Activated T-helper 2 cell treated with anti-CD3 and anti-CD28 coated beads, Interferon-gamma antibody, Interleukin-2, Interleukin-4, amounts not matched to agents 10 μg/mL and 5 μg/mL and 100 μg/mL, durations not matched to agents 14 hours and 24 hours and 36 hours (primary cell): Measurements from ENCODE around the gene MORN1. TPM values are rescaled to one million over a fixed set of nuclear protein-coding genes. Genes with fewer than 3 reads are reported as not detected.

Experiments
- DNase-seq: peaks from one replicate; pipeline ENCODE4 v3.0.0; 2021; ENCODE audit warnings: low spot score
- H3K27ac Mint-ChIP-seq: one replicate; pipeline ENCODE4 v1.8.0; 2021; ENCODE audit warnings: mixed read lengths
- H3K27me3 Mint-ChIP-seq: one replicate; pipeline ENCODE4 v1.8.0; 2021; ENCODE audit warnings: low read depth, mixed read lengths
- H3K36me3 Mint-ChIP-seq: one replicate; pipeline ENCODE4 v1.8.0; 2021; ENCODE audit warnings: low read depth, mixed read lengths
- H3K4me1 Mint-ChIP-seq: one replicate; pipeline ENCODE4 v1.8.0; 2021; ENCODE audit warnings: low read depth, mixed read lengths
- H3K4me3 Mint-ChIP-seq: one replicate; pipeline ENCODE4 v1.8.0; 2021; ENCODE audit warnings: low read depth, mild to moderate bottlenecking, moderate library complexity, mixed read lengths
- H3K9me3 Mint-ChIP-seq: one replicate; pipeline ENCODE4 v1.8.0; 2021; ENCODE audit warnings: mixed read lengths
- intact Hi-C: fragments of 100-400 bp; cut with micrococcal nuclease; formaldehyde crosslinking; loops from one replicate; pipeline ENCODE4 v1.15.1; 2023
- total RNA-seq: library from RNA; stranded (reverse); gene quantifications from 2 replicates; pipeline ENCODE4 v1.2.3, GENCODE V29; 2022

Gene MORN1
- total RNA-seq, 1 donor from 2014 or later = 7.5 TPM

DNA sequence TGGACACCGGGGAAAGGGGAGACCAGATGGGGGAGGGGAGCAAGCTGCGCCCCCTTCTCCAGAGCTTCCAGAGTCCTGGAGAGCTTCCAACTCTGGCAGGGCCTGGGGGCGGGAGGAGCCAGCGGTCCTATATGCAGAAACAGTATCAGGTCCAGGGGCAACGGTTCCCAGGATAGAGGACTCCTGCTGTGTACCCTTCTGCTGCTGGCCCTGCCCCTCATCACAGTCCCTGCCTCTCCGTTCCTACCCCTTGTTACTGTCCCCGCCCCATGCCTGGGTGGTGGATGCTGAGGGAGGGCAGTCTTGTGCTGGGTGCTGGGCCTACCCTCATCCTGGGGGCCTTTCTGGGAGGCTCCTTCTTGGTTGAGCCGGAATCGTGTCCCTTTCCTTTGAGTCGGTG, 40.2 kb upstream of the MORN1 start:
- H3K9me3 Mint-ChIP-seq = peaks cover 6% of the 10 kb centered on the region

DNA sequence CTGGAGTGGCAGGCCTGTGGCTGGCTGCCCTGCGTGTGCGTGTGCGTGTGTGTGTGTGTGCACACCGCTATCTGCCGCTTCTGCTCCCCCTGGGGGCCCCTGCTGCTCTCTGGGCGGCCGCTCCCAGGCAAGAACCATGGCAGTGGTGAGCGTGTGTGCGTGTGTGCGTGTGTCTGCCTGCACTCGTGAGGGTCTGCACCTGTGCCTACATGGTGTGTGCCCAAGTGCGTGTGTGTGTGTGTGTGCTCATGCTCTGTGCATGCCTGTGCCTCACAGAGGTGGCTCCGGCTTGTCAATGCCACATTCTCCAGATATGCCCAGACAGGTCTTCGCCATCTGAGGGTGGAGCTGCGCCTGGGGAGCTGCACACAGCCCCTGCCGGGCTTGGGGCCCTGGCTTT, 39.7 kb upstream of the MORN1 start:
- no peak overlapping the region for H3K27ac Mint-ChIP-seq
- no peaks in the 10 kb centered on the region for H3K4me1 Mint-ChIP-seq
- H3K36me3 Mint-ChIP-seq = no peaks in the 10 kb centered on the region
- intact Hi-C loops = no loop called here
- H3K4me3 Mint-ChIP-seq = no peak overlapping the region
- no peaks in the 10 kb centered on the region for H3K27me3 Mint-ChIP-seq
- H3K9me3 Mint-ChIP-seq = peaks cover 6% of the 10 kb centered on the region
- no peak for DNase-seq

More for the DNA sequence above, 40.2 kb upstream of the MORN1 start:
- intact Hi-C loops = no loop called here
- Mint-ChIP-seq H3K27ac (no peak overlapping the region), H3K27me3 (no peaks in the 10 kb centered on the region), H3K36me3 (no peaks in the 10 kb centered on the region), H3K4me1 (no peaks in the 10 kb centered on the region), H3K4me3 (no peak overlapping the region)
- DNase-seq = no peak

DNA sequence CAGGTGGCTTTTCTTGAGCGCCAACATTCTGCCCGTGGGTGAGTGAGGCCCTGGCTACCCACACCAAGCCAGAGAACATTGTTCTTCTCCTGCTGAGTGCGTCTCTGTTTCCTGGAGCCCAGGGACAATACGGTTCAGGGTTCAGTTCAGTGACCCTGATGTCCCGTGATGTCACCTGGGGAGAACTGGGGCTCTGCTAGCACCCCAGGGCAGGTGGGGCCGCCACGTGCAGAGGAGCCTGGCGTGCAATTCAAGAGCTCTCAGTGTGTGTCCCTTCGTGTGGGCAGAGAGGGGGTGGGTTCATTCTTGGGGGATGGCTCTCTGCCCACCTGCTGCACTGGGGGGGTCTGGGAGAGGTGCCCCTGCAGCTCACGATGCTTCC, 39.2 kb upstream of the MORN1 start:
- Mint-ChIP-seq H3K4me3 (no peak overlapping the region), H3K9me3 (peaks cover 6% of the 10 kb centered on the region), H3K27ac (no peak overlapping the region), H3K27me3 (no peaks in the 10 kb centered on the region), H3K36me3 (no peaks in the 10 kb centered on the region), H3K4me1 (no peaks in the 10 kb centered on the region)
- no peak for DNase-seq
- intact Hi-C loops = no loop called here

DNA sequence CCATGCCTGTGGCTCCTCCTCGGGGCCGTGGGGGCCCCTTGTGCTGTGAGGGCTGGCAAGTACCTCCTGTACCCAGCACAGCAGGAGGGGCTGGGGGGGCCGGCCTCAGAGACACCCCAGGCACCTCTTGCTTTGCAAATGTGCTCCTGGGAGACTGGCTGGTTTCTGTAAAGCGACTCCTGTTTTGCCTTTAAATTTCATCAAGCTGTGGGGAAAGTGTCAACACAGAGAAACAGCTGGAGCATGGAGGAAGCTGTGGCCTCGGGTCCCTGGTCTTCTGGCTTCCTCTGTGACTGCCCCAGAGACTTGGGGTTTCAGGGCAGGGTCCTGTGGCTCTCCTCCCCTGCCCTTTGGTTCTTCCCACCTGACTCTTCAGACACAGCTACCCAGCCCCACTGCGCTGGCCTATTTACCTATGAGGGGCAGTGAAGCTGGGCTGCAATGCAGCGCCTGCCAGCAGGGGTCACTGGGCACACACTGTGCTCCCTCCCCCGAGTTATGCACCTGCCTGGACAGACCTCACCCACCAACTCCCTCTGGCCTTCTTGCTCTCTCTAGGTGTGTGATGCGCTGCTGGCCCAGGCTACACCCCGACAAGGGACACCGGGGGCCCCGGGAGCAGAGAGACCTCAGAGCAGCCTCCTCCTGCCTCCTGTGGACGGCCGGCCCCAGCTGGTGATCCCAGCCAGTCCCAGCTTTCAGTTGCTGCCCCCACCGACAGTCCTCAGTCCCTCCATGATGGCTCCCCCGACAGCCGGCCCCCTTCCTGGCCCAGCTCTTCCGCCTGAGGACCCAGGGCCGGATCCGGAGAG, 38.6 kb upstream of the MORN1 start:
- H3K27ac Mint-ChIP-seq = no peak overlapping the region
- peaks cover 6% of the 10 kb centered on the region for H3K9me3 Mint-ChIP-seq
- H3K27me3 Mint-ChIP-seq = no peaks in the 10 kb centered on the region
- no peak overlapping the region for H3K4me3 Mint-ChIP-seq
- H3K4me1 Mint-ChIP-seq = no peaks in the 10 kb centered on the region
- no peak for DNase-seq
- H3K36me3 Mint-ChIP-seq = no peaks in the 10 kb centered on the region
- intact Hi-C loops = no loop called here

DNA sequence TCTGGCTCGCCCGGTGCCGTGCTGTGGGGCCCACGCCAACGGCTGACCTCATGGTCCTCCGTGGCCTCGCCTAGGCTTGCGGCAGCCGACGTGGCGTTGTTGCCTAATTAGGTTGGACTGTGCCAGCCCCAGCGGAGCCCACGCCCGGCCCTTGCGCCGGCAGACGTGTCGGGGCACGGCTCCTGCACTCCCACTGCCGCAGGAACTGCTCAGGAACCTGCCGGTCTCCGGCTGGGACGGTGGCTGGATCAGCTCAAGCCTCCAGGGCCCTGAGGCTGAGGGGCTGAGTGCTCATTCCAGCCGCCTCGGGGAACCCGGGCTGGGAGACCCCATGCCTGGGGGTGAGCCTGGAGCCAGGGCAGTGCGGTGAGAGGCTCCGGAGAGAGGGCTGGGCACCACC, 37.1 kb upstream of the MORN1 start:
- Mint-ChIP-seq H3K27ac (no peak overlapping the region), H3K4me3 (no peak overlapping the region), H3K36me3 (no peaks in the 10 kb centered on the region), H3K4me1 (no peaks in the 10 kb centered on the region), H3K9me3 (peaks cover 6% of the 10 kb centered on the region), H3K27me3 (no peaks in the 10 kb centered on the region)
- intact Hi-C loops = no loop called here
- no peak for DNase-seq

DNA sequence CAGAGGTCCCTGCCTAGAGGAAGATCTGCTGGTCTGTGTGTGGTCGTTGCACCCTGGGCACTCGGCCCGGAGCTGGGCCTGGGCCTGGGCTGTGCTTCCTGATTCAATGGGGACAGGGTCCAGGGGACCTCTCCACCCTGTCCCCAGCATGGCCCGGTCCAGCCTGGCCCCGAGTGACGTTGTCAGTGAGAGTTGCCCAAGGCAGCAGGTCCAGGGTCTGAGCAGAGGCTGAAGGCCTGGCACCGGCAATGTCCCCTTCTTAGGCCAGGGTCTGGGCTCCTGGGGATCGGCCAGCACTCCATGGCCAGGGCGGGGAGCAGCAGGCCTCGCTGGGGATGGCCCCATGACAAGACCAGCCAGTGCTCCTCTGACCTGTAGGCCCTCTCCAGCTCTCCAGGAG, 36.6 kb upstream of the MORN1 start:
- no peak overlapping the region for H3K4me3 Mint-ChIP-seq
- H3K27ac Mint-ChIP-seq = no peak overlapping the region

DNA sequence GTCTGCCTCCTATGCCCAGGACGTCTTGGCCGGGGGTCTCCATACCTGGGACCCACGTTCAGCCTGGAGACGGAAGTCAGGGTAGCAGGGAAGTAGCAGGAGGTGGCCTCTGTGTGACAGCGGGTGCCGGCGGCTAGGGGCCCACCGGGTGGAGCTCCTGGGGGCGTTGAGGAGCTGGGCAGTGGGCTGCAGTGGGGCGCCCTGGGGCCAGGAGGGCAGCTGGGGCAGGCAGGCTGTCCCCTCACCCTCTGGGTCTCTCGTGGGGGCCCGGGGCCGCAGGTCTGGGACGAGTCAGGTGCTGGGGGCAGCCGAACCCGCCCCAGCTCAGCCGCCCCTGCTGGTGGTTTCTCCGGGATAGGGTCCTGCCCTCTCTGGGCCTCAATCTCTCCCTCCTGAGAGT, 35.7 kb upstream of the MORN1 start:
- H3K9me3 Mint-ChIP-seq = peaks cover 10% of the 10 kb centered on the region
- H3K4me1 Mint-ChIP-seq = no peaks in the 10 kb centered on the region
- no peak overlapping the region for H3K4me3 Mint-ChIP-seq
- H3K27ac Mint-ChIP-seq = no peak overlapping the region
- intact Hi-C loops = no loop called here
- H3K27me3 Mint-ChIP-seq = no peaks in the 10 kb centered on the region
- H3K36me3 Mint-ChIP-seq = no peaks in the 10 kb centered on the region
- no peak for DNase-seq

More for the DNA sequence above, 36.6 kb upstream of the MORN1 start:
- intact Hi-C loops = no loop called here
- H3K9me3 Mint-ChIP-seq = peaks cover 7% of the 10 kb centered on the region
- no peaks in the 10 kb centered on the region for H3K36me3 Mint-ChIP-seq
- H3K4me1 Mint-ChIP-seq = no peaks in the 10 kb centered on the region
- no peaks in the 10 kb centered on the region for H3K27me3 Mint-ChIP-seq
- no peak for DNase-seq

DNA sequence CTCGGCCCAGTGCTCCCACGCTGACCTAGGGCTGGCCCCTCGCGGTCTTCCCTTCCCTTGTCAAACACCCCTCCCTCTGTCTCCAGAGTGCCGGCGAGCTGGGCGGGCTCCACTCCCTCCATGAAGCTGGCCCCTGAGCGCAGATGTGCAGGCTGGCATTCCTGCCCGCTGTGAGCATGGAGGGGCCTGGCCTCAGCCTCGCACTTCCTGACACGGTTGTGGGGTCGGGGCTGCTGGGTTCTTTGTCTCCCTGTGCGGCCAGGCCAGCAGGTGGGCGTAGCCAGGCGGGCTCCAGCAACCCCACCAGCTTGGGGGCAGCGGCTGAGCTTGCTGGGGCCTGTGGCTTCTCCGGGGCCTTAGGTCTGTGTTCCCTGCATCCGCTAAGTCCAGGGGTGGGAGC, 35.2 kb upstream of the MORN1 start:
- intact Hi-C loops = no loop called here
- H3K4me1 Mint-ChIP-seq = no peaks in the 10 kb centered on the region
- no peaks in the 10 kb centered on the region for H3K27me3 Mint-ChIP-seq
- H3K27ac Mint-ChIP-seq = no peak overlapping the region
- no peak for DNase-seq
- H3K4me3 Mint-ChIP-seq = no peak overlapping the region
- peaks cover 10% of the 10 kb centered on the region for H3K9me3 Mint-ChIP-seq
- H3K36me3 Mint-ChIP-seq = no peaks in the 10 kb centered on the region

DNA sequence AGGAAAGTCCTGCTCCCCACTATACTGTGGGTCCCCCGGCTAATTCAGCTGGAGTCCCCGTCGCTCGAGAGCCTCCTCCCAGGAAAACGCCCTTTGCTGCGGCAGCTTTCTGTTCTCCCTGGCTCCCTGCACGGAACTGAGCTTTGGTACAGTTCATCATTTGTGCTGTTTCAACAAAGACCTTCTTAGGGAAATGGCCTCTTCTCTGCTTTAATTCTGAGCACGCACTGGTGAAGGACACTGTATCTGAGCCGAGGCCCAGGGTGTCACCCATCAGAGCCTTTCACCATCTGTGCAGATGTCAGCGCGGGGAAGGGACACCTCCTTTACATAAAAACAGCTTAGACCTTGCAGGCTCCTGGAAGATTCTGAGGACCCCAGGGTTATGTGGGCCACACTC, 34.5 kb upstream of the MORN1 start:
- intact Hi-C loops = no loop called here
- Mint-ChIP-seq H3K9me3 (peaks cover 10% of the 10 kb centered on the region), H3K4me3 (no peak overlapping the region), H3K27me3 (no peaks in the 10 kb centered on the region), H3K36me3 (no peaks in the 10 kb centered on the region), H3K4me1 (no peaks in the 10 kb centered on the region), H3K27ac (no peak overlapping the region)
- DNase-seq = no peak

DNA sequence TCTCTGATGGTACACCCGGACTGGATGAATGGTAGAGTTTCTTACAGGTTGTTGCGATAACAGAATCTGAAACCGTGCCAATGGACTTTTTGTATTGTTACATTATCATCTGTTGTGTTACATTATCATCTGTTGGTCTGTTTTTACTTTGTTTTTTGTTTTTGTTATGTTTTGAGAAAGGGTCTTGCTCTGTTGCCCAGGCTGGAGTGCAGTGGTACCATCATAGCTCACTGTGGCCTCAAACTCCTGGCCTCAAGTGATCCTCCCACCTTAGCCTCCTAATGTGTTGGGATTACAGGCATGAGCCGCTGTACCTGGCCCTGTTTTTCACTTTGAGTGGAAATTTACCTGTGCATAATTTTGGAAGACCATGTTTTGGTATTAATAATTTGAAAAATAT, 31.2 kb upstream of the MORN1 start:
- Mint-ChIP-seq H3K4me1 (no peaks in the 10 kb centered on the region), H3K36me3 (no peaks in the 10 kb centered on the region), H3K4me3 (no peak overlapping the region), H3K9me3 (peaks cover 4% of the 10 kb centered on the region), H3K27me3 (no peaks in the 10 kb centered on the region), H3K27ac (no peak overlapping the region)
- intact Hi-C loops = no loop called here
- no peak for DNase-seq

DNA sequence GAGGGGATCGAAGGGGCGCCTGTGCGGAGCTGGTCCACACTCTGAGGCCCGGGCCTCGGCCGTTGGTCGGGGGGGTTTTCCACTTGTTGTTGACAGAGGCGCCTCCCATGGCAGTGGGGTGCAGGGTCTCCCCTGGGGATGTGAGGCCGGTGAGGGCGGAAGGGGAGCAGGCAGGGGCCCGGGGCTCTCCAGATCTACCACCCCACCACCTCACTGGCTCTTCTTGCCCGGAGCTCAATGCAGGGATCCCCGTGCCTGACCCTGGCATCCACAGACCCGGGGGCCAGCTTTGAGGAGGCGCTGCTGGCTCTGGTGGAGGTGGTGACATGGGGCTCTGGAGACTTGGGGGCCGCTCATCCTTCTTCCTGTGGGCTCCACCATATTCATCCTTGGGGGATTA, 28.1 kb upstream of the MORN1 start:
- H3K27me3 Mint-ChIP-seq = no peaks in the 10 kb centered on the region
- H3K27ac Mint-ChIP-seq = no peak overlapping the region
- intact Hi-C loops = loop anchor here (10.0 kb wide), 1 partner anchor 225 kb away; no protein-coding TSS in a partner anchor
- no peak for DNase-seq
- H3K36me3 Mint-ChIP-seq = no peaks in the 10 kb centered on the region
- peaks cover 4% of the 10 kb centered on the region for H3K9me3 Mint-ChIP-seq
- peaks cover 15% of the 10 kb centered on the region for H3K4me1 Mint-ChIP-seq
- no peak overlapping the region for H3K4me3 Mint-ChIP-seq

DNA sequence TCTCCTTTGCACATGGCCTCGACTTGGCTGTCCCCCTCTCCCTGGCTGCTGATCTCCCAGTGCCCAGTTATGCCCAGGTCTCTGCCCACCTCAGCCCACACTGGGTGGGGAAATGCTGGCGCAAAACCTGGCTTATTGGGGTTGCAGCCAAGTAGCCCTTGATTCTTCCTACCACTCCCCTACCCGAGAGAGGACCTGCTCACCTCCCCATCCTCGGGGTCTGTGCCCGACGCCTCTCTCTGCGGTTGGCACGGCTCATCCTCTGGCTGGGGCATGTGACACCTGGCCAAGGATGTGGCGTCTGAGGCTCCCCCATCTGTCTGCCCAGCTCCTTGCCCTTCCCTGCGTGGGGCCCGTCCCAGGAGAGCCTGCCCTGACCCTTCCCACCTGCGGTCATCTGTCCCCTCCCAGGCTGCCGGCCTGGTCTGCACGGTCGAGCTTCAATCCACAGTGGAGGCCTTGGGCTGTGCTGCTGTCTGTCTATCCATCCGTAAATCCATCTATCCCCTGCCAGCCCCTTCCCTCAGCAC, 27.5 kb upstream of the MORN1 start:
- peaks cover 21% of the 10 kb centered on the region for H3K4me1 Mint-ChIP-seq
- H3K27me3 Mint-ChIP-seq = no peaks in the 10 kb centered on the region
- H3K27ac Mint-ChIP-seq = no peak overlapping the region
- H3K4me3 Mint-ChIP-seq = no peak overlapping the region
- peaks cover 4% of the 10 kb centered on the region for H3K9me3 Mint-ChIP-seq
- intact Hi-C loops = loop anchor here (10.0 kb wide), 1 partner anchor 226 kb away; no protein-coding TSS in a partner anchor
- H3K36me3 Mint-ChIP-seq = no peaks in the 10 kb centered on the region
- DNase-seq = no peak

DNA sequence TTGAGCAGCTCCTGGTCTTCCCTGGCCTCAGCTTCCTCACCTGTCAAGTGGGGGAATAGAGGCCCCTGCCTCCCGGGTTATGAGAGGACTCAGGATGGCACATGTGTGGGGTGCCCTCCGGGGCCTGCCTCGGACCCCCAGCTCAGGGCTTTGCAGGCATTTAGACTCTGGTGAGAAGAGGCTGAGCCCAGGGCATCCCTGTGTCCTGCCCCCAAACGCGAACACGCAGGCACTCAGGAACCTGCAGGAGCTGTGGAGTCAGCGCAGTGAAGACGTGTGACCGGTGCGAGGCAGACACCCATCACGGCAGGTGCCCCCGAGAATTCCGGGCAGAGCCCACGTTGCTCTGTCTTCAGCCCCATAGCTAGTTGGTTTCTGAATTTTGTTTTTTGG, 26.5 kb upstream of the MORN1 start:
- Mint-ChIP-seq H3K27ac (no peak overlapping the region), H3K9me3 (peaks cover 2% of the 10 kb centered on the region), H3K36me3 (no peaks in the 10 kb centered on the region), H3K4me1 (peaks cover 21% of the 10 kb centered on the region), H3K27me3 (no peaks in the 10 kb centered on the region), H3K4me3 (no peak overlapping the region)
- no peak for DNase-seq
- intact Hi-C loops = loop anchor here (10.0 kb wide), 1 partner anchor 227 kb away; no protein-coding TSS in a partner anchor
